GM12878 (cell line): ENCODE measurements around the gene FUT8. TPM values are rescaled to one million over a fixed set of nuclear protein-coding genes. Genes with fewer than 3 reads are reported as not detected.

ENCODE experiments used
- ATAC-seq: fragments of 200-7000 bp; cut with Tn5 transposase; 3 replicates; pipeline ENCODE4 v1.9.1; 2020; ENCODE audit warnings: mild to moderate bottlenecking, moderate library complexity
- BruUV-seq: library from RNA; stranded (reverse); fragments of 400-500 nt; replicated peaks from 2 replicates; lab custom pipeline; 2021; lab: Mats Ljungman, UMichigan
- CTCF ChIA-PET: fragments of 300-600 bp; sonication (Branson Sonifier 250); formaldehyde crosslinking; extraction: SDS; loops from one replicate; lab custom pipeline; 2021; ENCODE audit warnings: inconsistent platforms; lab: Yijun Ruan, JAX
- POLR2A ChIA-PET: fragments of 350-600 bp; formaldehyde crosslinking; extraction: SDS; loops from one replicate; lab custom pipeline; 2021; ENCODE audit warnings: inconsistent platforms; lab: Charles Lee
- RAD21 ChIA-PET: fragments of 300-600 bp; sonication (Branson Sonifier 250); formaldehyde crosslinking; loops from one replicate; lab custom pipeline; 2023; ENCODE audit warnings: antibody characterized with exemption; ENCODE audit not compliant: unreplicated experiment; lab: Charles Lee
- SMC1A ChIA-PET: fragments of 300-600 bp; sonication (Branson Sonifier 250); formaldehyde crosslinking; loops from one replicate; lab custom pipeline; 2023; ENCODE audit not compliant: unreplicated experiment, uncharacterized antibody; lab: Charles Lee
- DNase-seq: peaks from one replicate; pipeline ENCODE4 v3.0.0-alpha.2; 2011; ENCODE audit warnings: low read depth, low spot score
- FAIRE-seq: peaks from 3 replicates; lab custom pipeline; 2011; peaks lifted over from hg19 to GRCh38; lab: Jason Lieb, UNC
- H2AFZ ChIP-seq: 2 replicates; pipeline ENCODE4 v1.6.0; 2011; ENCODE audit warnings: low read depth, low read length, control low read depth; ENCODE audit not compliant: control insufficient read depth
- H3K27ac ChIP-seq: 2 replicates; pipeline ENCODE4 v1.5.1; 2011; ENCODE audit warnings: control low read depth; ENCODE audit not compliant: control insufficient read depth, insufficient read depth
- H3K27me3 ChIP-seq, 2 experiments: replicated peaks in 1 of 2; 2 replicates each; pipeline versions ENCODE4 v1.6.0 to v1.6.1; 2011; ENCODE audit warnings: low read length in 1 of 2; ENCODE audit not compliant: control insufficient read depth in 2 of 2, insufficient read depth in 2 of 2
- H3K36me3 ChIP-seq, 2 experiments: 2 replicates each; pipeline ENCODE4 v1.5.1; 2011; ENCODE audit warnings: low read length in 1 of 2; ENCODE audit not compliant: control insufficient read depth in 2 of 2, insufficient read depth in 2 of 2
- H3K4me1 ChIP-seq: 2 replicates; pipeline ENCODE4 v1.6.1; 2011; ENCODE audit warnings: mild to moderate bottlenecking, low read length, moderate library complexity, mixed read lengths; ENCODE audit not compliant: control insufficient read depth, insufficient read depth
- H3K4me2 ChIP-seq: 2 replicates; pipeline ENCODE4 v1.6.0; 2011; ENCODE audit warnings: control low read depth; ENCODE audit not compliant: control insufficient read depth, insufficient read depth
- H3K4me3 ChIP-seq: fragments of 200-600 bp; sonication (generic); 2 replicates; pipeline ENCODE4 v1.5.1; 2016
- H3K79me2 ChIP-seq: 2 replicates; pipeline ENCODE4 v1.6.0; 2011; ENCODE audit warnings: low read length; ENCODE audit not compliant: control insufficient read depth, insufficient read depth
- H3K9ac ChIP-seq: 2 replicates; pipeline ENCODE4 v1.8.0; 2011; ENCODE audit warnings: low read length, control low read depth, mixed read lengths; ENCODE audit not compliant: control insufficient read depth, insufficient read depth
- H3K9me3 ChIP-seq: replicated peaks from 3 replicates; pipeline ENCODE4 v1.5.1; 2011; ENCODE audit warnings: mild to moderate bottlenecking, low read length; ENCODE audit not compliant: control insufficient read depth, insufficient read depth
- H4K20me1 ChIP-seq: 2 replicates; pipeline ENCODE4 v1.6.0; 2011; ENCODE audit not compliant: control insufficient read depth, insufficient read depth
- NFIC ChIP-seq: IDR thresholded peaks from 2 replicates; pipeline ENCODE4 v1.6.1; 2012; ENCODE audit warnings: low read depth, mild to moderate bottlenecking, inconsistent platforms, low read length, moderate library complexity
- RBBP5 ChIP-seq: fragments of 200-600 bp; sonication (generic); conservative IDR thresholded peaks from 2 replicates; pipeline ENCODE4 v1.6.1; 2016
- SIX5 ChIP-seq: IDR thresholded peaks from 2 replicates; pipeline ENCODE4 v1.6.1; 2011; ENCODE audit warnings: mild to moderate bottlenecking, low read depth, low read length, moderate library complexity; ENCODE audit not compliant: severe bottlenecking
- SP1 ChIP-seq: IDR thresholded peaks from one replicate; pipeline ENCODE4 v1.6.1; 2011; ENCODE audit warnings: low read depth, low read length
- SPI1 ChIP-seq: IDR thresholded peaks from 2 replicates; pipeline ENCODE4 v1.6.1; 2011; ENCODE audit warnings: low read depth, mild to moderate bottlenecking, low read length, moderate library complexity, borderline replicate concordance; ENCODE audit not compliant: insufficient read depth
- STAT3 ChIP-seq: IDR thresholded peaks from 2 replicates; pipeline ENCODE4 v1.6.1; 2011; ENCODE audit warnings: low read depth, low read length, improper control_type of control experiment
- WGBS: methylation state at CpG from one replicate; pipeline ENCODE4 v1.1.6; 2016; ENCODE audit warnings: low lambda C conversion rate; ENCODE audit not compliant: insufficient replicate concordance, insufficient coverage; ENCODE audit errors: missing lambda C conversion rate; 5-methylcytosine and 5-hydroxymethylcytosine counted together
- in situ Hi-C: fragments of 300-500 bp; cut with MboI; formaldehyde crosslinking; loops from 9 replicates; pipeline ENCODE4 v1.14.3; 2018; ENCODE audit warnings: mixed read lengths
- intact Hi-C: fragments of 100-400 bp; cut with micrococcal nuclease; formaldehyde crosslinking; loops from one replicate; pipeline ENCODE4 v1.14.2; 2022; ENCODE audit not compliant: unreplicated experiment
- polyA plus RNA-seq, 11 experiments: library from polyadenylated mRNA; depleted of rRNA in 4 of 11; unstranded in 6 of 11; stranded (reverse) in 5 of 11; fragments of >200 nt; fragmentation: Nextera tagmentation in 4 of 11; fragmentation: Illumina TruSeq in 1 of 11; extraction: Ambion mirVana in 4 of 11; extraction: Trizol in 1 of 11; gene quantifications; 1 replicate in 1 of 11; 2 replicates in 10 of 11; pipeline versions ENCODE4 v1.2.1 to v1.2.3, GENCODE V29; 2011 to 2016; ENCODE audit warnings: inconsistent platforms in 2 of 11, missing spikeins in 2 of 11, low read depth in 1 of 11
- total RNA-seq, 4 experiments: library from RNA; depleted of rRNA in 3 of 4; stranded (reverse); fragments of >200 nt in 3 of 4; fragmentation: Illumina TruSeq in 1 of 4; extraction: Trizol in 1 of 4; gene quantifications; 2 replicates each; pipeline versions ENCODE4 v1.2.1 to v1.2.3, GENCODE V29; 2013 to 2021
- TF ChIP-seq, protein P1 (sequence below): fragments of 450-650 bp; formaldehyde crosslinking; IDR thresholded peaks from 2 replicates; pipeline ENCODE4 v1.5.0; 2022; ENCODE audit warnings: mild to moderate bottlenecking, missing genetic modification characterization
- TF ChIP-seq, protein P2 (sequence below): fragments of 450-650 bp; IDR thresholded peaks from 2 replicates; pipeline ENCODE4 v1.6.1; 2016; ENCODE audit warnings: mild to moderate bottlenecking, moderate library complexity, borderline replicate concordance

FUT8 gene
- total and polyA plus RNA-seq, 10 of the 15 experiments (the other 5 are each of a cell fraction or from before 2014, with no cell fraction given): 21.3 to 106 (median 66.3) TPM

DNA sequence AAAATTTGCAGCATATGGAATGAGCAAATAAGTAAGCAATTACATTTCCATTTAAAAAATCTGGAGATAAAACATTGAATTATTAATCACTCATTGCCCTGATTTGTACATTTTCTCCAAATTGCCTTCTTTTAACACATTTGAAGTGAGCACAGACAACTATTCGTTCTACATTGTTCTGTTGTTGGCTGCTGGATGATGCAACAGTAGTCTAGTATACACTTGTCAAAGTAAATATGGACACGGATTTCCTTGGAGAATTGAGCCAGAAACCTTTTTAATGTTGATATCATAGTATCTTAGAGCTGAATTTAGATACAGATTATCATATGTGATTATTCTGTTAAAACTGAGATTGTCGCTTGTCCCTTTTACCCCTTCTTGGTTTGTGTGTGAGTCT, 188.2 kb downstream of the FUT8 start:
- Histone ChIP-seq H3K36me3 (no peaks in the 10 kb centered on the region; a peak in 1 of 4 replicates), H3K4me3 (no peak overlapping the region), H2AFZ (no peak overlapping the region), H3K4me2 (no peak overlapping the region), H3K27ac (no peak overlapping the region)
- intact Hi-C loops: loop anchor here (5.0 to 10.0 kb wide), 2 partner anchors 313 to 376 kb away; no protein-coding TSS in a partner anchor
- ChIA-PET POLR2A (no interaction called here), SMC1A (interaction anchor here (1.0 to 2.3 kb wide), 8 partner anchors 9 to 437 kb away, joined by 3 to 10 read pairs (median 4); no protein-coding TSS in a partner anchor), CTCF (interaction anchor here (2.0 to 2.1 kb wide), 2 partner anchors 185 to 224 kb away, joined by 6 to 9 read pairs; no protein-coding TSS in a partner anchor)
- DNase-seq (no peak), ATAC-seq (no peak)
- 100% methylated on average over 3 of the region's 3 CpGs for WGBS
- no TSS peak for BruUV-seq
- TF ChIP-seq NFIC (no peak), SIX5 (no peak), RBBP5 (no peak), SP1 (no peak), SPI1 (no peak), STAT3 (no peak)
- TF ChIP-seq, protein P1, sequence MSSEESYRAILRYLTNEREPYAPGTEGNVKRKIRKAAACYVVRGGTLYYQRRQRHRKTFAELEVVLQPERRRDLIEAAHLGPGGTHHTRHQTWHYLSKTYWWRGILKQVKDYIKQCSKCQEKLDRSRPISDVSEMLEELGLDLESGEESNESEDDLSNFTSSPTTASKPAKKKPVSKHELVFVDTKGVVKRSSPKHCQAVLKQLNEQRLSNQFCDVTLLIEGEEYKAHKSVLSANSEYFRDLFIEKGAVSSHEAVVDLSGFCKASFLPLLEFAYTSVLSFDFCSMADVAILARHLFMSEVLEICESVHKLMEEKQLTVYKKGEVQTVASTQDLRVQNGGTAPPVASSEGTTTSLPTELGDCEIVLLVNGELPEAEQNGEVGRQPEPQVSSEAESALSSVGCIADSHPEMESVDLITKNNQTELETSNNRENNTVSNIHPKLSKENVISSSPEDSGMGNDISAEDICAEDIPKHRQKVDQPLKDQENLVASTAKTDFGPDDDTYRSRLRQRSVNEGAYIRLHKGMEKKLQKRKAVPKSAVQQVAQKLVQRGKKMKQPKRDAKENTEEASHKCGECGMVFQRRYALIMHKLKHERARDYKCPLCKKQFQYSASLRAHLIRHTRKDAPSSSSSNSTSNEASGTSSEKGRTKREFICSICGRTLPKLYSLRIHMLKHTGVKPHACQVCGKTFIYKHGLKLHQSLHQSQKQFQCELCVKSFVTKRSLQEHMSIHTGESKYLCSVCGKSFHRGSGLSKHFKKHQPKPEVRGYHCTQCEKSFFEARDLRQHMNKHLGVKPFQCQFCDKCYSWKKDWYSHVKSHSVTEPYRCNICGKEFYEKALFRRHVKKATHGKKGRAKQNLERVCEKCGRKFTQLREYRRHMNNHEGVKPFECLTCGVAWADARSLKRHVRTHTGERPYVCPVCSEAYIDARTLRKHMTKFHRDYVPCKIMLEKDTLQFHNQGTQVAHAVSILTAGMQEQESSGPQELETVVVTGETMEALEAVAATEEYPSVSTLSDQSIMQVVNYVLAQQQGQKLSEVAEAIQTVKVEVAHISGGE: no peak
- TF ChIP-seq, protein P2, sequence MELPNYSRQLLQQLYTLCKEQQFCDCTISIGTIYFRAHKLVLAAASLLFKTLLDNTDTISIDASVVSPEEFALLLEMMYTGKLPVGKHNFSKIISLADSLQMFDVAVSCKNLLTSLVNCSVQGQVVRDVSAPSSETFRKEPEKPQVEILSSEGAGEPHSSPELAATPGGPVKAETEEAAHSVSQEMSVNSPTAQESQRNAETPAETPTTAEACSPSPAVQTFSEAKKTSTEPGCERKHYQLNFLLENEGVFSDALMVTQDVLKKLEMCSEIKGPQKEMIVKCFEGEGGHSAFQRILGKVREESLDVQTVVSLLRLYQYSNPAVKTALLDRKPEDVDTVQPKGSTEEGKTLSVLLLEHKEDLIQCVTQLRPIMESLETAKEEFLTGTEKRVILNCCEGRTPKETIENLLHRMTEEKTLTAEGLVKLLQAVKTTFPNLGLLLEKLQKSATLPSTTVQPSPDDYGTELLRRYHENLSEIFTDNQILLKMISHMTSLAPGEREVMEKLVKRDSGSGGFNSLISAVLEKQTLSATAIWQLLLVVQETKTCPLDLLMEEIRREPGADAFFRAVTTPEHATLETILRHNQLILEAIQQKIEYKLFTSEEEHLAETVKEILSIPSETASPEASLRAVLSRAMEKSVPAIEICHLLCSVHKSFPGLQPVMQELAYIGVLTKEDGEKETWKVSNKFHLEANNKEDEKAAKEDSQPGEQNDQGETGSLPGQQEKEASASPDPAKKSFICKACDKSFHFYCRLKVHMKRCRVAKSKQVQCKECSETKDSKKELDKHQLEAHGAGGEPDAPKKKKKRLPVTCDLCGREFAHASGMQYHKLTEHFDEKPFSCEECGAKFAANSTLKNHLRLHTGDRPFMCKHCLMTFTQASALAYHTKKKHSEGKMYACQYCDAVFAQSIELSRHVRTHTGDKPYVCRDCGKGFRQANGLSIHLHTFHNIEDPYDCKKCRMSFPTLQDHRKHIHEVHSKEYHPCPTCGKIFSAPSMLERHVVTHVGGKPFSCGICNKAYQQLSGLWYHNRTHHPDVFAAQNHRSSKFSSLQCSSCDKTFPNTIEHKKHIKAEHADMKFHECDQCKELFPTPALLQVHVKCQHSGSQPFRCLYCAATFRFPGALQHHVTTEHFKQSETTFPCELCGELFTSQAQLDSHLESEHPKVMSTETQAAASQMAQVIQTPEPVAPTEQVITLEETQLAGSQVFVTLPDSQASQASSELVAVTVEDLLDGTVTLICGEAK: no peak
- TF ChIP-seq, all 136 proteins: peak for 0
- no peaks in the 10 kb centered on the region for H3K4me1 ChIP-seq
- peak; percentile 52 for FAIRE-seq
- no peaks in the 10 kb centered on the region for H4K20me1 ChIP-seq
- RAD21 ChIA-PET: interaction anchor here (1.0 to 2.5 kb wide), 3 partner anchors 185 to 437 kb away, joined by 3 to 12 read pairs (median 4); no protein-coding TSS in a partner anchor
- no peak overlapping the region for H3K9ac ChIP-seq
- H3K9me3 ChIP-seq: peaks cover 5% of the 10 kb centered on the region; the same call in 2 of the 3 replicates
- no peaks in the 10 kb centered on the region for H3K27me3 ChIP-seq
- H3K79me2 ChIP-seq: peaks cover 12% of the 10 kb centered on the region
- in situ Hi-C loops: no loop called here
